NCI-H510A treated with DMSO at 0.1 percent for 48 hours (cell line): ENCODE results near the gene DLL4.

ENCODE experiments used
- DNase-seq: peaks from one replicate; lab custom pipeline; 2025; lab: John Stamatoyannopoulos, UW

DLL4 gene

DNA sequence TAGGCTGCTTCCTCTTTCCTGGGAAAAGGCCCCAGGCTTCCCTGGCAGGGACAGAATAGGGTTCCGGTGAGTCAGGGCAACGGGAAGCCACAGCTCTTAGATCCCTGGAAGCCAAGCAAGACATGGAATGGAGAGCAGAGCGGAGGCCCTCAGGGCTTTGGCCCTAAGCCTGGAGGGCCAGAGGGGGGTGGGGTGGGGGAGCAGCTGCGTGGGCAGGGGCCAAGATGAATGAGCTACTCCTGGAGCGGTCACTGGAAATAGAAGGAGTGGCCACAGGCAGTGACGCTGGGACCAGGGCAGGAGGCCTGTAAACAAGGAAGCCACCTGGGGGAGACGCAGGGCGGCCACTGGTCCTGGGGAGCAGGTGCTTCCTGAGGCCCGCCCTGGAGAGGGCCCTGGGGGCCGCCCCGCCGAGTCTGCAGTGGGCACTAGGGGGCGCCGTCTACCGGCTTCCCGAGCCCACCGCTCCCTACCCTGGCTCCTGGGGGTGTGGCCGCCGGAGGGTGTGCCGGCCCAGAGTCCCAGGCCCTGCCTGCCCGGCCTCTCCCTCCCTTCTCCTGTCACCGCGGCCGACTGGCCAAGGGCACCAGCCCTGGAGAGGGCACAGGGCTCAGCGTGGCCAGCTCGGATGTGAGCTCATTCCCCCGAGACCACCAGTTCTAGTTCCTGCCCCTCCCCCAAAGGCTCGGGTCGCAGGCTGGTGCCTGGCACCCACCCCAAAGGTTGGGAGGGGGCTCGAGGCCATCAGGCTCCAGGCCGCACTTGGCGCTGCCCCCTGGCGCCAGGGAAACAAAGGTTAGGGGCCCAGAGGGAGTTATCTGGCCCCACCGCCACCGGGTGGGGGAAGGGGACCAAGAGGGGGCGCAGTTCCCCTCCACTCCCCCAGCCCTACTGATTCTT lies 22.8 kb upstream of the DLL4 start:
- DNase-seq = peak; percentile 86

DNA sequence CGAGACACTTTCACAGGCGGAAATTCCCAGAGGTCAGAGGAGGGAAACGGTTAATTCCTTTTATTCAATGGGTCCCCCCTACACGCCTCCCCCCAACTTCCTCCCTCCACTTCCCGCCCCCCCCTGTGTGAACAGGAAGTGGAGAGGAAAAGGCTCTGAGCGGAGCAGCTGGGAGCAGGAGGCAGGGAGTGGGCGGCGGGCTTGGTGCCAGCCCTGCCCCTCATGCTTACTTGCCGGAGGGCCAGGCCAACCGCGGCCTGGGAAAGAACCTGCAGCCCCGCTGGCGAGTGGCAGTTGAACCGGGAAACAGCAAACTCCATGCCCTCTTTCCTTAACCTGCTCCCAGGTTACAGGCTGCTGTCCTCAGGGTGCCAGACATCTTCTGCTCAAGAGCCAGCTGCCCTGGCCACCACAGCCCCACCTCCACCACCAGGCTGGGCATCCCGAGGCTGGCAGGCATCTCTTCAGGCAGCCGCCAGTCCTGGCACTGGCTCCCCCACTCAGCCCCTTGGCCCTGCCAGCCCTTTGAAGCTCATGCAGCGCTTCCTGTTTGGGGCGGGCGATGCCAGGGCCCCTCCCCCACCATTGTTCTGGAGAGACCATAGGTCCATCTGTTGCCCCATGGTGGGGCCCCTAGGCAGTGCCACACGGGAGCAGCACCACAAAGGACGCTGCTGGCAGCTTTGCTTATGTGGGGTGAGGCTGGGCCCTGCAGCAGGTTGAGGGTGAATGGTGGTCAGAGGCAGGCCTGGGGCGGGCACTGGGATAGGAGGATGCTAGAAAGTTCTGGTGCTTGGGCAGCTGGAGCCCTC lies 21.9 kb upstream of the DLL4 start:
- peak; percentile 43 for DNase-seq

DNA sequence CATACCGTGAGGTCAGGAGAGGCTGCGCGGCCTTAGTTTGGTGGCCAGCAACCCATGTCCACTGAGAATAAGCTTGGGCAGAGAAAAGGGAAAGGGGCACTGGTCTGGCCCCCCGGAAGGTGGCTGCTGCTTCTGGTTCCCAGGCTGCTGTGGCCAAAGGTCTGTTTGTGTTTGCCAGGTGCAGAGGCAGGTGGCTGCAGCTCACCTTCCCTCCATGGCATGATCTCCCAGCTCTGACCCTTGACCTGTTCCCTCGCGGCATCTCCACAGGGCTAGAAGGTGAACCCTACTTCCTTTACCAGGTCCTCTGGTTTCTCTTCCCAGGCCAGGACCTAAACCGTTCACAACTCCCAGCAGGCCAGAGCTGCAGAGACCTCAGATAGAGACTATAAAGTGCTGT lies 21.0 kb upstream of the DLL4 start:
- peak; percentile 47 for DNase-seq

DNA sequence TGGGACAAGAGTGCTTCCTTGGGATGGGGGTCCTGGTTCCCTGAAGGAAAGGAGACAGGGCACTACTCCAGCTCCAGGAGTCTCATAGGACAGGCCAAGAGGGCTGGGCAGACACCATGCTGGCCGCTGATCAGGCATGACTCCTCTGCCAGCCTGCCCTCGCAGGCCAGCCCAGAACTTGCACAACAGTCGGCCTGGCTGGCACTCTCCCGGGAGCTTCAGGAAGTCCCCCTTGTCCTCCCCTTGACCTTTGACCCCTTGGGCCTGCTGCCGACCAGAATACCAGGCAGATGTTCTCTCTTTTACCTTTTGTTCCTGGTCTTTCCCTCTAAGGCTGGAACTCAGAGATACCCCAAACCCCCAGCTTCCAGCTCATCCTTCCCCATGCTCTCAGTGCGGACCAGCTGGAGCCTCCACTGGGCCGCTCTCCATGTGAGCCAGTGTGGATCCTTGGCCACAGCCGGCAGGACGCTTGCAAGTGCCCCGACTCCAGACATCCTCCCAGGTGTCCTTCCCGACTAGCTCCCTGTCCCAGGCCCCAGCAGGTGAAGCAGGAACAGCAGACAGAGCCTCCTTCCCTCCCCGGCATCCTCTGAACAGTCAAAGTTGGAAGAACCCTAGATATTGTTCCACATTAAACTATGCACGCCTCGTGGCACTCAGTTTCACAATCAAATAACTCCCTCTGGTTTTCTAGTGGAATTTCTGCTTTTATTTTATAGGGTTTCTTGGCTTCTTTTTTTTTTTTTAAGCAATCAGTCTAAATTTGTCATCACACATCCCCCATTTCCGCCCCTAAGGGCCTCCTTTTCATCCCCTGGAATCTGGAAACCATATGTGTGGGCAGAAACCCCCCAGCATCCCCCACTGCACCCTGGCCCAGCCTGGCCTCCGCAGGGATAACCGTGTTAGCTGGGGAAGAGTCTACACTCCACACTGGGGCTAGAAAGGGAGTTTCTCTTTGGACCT lies 19.2 kb upstream of the DLL4 start:
- DNase-seq = no peak

DNA sequence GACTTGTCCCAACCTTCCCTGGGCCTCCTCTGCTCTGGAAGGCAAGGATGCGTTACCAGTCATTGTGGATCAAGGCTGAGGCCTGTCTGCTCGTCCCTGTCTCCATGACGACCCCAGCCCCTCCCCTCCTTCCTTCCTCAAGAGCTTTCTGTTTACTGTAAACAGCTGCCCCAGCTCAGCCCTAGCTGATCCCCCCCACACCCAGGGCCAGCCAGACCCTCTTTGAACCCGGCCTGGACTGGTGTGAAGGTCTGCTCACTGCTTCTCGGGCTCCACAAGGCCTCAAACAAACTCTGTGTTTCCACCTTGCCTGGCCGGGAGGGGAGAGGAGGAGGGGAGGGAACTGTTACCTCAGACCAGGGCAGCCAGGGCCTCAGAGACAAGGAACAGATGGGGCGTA lies 18.0 kb upstream of the DLL4 start:
- peak; percentile 32 for DNase-seq

DNA sequence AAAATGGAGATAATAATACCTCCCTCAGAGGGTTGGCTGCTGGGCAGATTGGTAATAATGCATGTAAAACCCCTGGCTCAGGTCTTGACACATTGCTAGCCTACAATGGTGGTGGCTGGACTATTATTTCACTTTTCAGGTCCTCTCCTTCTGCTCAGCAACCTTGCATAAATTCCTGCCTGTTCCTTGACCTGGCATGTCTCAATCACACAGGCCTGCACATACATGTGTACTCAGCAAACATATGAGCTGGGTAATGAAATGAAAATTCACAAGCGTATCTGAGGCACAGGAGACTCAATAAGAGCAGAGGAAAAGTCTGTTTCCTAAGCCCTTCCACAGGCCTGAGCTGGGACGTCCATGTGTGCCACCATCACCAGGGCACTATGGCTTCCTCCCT lies 17.4 kb upstream of the DLL4 start:
- no peak for DNase-seq

DNA sequence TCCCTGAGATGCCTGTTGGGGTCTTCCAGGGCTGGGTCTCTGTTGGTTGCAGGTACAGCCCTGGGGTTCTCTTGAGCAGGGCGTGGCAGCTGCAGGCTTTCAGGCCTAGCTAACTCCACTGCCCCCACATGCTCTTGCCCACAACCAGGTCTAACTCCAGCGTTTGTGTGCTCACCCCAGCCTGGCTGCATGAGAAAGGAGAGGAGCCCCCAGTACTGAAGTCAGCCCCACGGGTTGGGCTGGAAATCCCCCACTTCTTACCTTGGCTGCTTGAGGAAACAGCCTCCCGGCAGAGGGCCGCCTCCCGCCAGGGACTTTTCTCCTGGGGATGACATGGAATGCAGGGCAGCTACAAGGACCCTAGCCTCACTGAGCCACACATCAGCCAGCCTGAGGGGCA lies 16.7 kb upstream of the DLL4 start:
- DNase-seq = no peak

DNA sequence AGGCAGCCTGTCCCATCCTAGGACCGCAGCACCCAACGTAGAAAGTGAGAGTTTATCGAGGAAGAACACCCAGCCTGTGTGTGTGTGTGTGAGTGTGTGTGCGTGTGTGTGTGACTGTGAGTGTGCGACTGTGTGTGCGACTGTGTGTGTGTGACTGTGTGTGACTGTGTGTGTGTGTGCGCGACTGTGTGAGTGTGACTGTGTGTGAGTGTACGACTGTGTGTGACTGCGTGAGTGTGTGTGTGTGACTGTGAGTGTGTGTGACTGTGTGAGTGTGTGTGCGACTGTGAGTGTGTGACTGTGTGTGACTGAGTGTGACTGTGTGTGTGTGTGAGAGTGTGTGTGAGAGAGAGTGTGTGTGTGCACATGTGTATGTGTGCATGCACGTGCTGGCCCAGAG lies 15.1 kb upstream of the DLL4 start:
- no peak for DNase-seq

DNA sequence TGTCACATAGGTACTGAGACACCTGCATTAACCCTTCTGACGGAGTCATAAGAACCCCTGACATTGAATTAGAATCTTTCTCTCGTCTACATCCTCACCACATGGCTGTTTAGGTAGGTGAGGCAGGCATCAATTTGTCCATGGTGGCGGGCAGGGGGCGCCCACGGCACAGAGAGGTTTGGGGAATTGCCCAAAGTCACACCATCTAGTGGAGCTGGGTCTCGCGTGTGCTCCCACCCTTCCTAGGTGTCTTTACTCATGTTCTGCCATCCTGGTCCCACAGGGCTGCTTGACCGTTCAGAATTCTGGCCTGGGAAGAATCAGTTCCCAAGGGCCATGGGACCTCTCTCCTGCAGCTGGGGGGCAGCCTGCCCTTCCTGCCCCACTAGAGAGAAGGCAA lies 14.7 kb upstream of the DLL4 start:
- DNase-seq = no peak

DNA sequence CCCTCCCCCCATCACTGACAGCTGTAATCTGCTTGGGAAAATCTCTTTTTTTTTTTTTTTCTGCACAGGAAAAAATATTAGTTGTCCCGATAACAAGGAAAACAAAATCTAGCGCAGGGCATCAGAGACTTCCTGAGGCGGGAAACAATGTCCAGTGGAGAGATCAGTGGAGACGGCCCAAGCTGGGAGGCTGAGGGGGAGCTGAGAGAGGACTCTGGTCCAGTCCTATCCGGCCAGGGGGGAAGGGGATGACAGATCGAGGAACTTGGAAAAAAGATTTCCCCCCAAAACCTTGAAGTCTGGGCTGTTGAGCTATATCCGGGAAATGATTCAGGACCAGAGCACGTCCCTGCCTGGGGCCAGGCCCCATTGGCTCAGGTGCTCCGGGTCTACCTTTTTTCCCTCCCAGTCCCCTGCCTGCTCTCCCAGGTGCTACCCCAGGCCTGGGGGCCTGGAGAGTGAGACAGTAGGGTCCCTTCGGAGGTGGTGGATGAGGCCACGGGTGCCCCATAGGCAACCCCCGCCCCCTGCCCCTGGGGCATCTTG lies 14.0 kb upstream of the DLL4 start:
- no peak for DNase-seq

DNA sequence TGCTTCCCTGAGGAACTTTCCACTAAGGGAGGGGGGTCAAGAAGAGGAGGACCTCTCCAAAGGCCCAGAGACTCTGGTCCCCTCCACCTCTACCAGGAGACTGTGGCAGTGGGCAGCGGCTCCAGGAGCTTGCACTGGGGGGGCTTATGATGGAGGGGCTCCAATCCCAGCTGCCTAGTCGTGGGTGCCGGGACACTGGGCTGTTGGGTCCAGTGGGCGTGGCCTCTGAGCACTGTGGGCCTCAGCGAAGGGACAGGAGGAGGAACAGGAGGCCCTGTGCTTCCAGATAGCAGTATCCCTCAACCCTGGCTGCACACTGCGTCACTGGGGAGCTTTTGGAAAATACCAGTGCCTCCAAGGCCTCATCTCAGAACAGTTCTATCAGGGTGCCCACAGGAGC lies 13.5 kb upstream of the DLL4 start:
- no peak for DNase-seq

DNA sequence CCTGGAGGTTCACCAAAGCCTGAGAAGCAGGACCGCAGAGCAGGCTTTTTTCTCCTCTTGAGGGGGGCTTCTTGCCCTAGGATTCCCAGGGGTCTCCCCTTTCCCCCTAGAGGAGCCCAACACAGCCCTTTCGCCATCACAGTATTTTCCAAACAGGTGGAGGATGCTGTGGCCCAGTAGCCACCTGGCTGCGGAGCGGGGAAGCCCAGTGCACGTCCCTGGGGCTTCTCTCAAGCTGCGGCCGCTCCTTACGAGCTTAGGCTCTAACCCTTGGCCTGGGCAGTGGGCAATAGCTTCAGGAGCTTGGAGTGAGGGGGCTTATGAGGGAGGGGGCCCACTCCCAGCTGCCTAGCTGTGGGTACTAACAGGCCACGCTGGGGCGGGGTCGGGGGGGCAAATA lies 11.6 kb upstream of the DLL4 start:
- DNase-seq = no peak

DNA sequence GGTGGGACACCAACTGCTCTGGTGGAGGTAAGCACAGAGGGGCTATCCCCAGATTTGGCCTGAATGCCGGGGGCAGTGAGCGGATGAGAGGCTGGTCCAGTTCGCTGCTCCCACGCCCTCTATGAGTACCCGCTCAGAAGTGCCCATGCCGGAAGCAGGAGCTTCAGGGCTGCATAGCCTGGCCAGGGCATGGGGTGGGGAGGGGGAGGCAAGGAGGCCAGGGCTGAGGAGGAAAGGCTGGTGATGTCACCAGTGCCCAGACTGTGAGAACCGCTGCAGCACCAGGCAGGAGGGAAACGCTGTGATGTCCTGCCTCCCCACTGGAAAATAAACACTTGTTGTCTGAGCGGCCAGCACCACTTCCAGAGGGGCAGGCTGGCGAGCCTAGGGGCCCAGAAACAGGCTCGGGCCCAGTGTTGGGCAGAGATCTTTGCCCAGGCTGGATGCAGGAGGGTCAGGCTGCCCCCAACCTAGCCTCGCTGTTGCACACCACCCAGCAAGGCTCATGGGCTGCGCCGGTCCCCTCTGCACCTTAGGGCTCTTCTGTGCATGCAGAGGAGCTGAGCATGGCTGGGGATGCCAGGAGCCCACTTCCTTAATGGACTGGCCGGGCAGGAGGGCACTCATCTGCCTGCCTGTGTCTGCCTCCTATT lies 10.9 kb upstream of the DLL4 start:
- peak; percentile 56 for DNase-seq

DNA sequence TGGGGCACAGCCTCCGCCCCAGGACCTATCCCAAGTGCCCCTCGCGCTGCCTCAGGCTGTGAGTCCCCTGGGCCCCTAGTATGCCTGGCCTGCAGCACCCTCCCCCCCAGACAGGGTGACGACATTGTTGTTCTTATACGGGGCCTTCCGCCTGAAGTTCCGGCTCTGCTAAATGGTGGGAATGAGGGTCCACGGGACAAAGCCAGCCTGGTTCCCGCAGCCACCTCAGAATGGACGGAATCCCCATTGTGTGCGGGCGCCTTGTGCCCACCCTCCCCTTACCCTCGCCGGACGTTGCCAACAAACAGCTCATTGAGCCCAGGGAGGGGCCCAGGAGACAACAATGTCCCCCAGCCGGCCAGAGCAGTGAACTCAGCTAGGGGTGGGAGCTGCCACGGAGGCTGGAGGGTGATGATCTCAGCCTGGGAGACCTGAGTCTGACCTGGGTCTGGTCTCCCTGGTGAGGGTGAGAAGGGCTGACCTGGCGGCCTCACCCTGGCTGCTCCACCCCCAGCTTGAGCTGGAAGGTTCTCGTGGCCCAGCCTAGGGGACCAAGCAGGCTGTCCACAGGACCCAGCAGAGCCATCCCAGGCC lies 10.2 kb upstream of the DLL4 start:
- DNase-seq = no peak

DNA sequence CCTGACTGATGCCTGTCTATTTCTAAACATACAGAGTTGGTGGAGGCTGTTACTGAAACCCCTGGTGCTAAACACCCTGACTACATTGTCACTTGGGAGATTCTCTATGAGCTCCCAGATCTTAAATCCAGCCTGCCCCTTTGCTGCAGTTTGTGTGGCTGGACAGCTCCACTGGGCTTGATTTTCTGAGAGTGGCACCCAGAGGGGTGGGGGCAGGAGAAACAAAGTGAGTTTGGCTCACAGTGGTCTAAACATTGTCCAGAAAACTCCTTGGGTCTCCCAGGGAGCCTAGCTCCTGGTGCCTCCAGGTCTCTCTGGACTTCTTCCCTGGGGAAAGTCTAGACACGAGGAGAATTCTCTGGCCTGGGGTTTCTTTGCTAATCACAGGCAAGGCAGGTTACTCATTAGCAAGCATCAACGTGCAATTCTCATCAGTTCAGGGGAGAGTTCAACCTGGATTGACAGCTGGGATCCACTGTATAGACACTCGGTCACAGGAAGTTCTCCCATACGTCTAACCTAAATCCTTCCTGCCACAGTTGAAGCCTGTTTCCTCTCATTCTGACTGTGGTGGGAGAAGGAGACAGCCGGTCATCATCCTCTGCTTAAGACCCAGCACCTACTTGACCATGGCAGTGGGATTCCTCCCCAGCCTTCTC lies 7.1 kb upstream of the DLL4 start:
- no peak for DNase-seq

DNA sequence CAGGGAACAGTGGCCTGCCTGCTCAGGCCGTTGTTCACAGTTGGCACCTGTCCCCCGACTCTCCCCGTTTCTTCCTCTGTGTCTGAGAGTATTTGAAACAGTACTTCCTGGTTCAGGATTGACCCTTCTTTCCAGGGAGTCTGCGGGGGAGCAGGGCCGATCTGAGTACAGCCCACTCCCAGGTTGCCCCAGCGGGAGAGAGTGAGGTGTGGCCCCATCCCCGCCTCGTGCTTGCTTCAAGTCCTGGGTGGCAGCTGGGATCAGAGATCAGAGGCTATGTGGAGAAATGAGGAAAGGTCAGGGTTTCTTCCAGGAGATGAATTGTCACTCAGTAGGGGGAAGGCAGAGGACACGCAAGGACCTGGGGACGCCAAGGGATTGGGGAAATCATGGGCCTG lies 6.5 kb upstream of the DLL4 start:
- no peak for DNase-seq

DNA sequence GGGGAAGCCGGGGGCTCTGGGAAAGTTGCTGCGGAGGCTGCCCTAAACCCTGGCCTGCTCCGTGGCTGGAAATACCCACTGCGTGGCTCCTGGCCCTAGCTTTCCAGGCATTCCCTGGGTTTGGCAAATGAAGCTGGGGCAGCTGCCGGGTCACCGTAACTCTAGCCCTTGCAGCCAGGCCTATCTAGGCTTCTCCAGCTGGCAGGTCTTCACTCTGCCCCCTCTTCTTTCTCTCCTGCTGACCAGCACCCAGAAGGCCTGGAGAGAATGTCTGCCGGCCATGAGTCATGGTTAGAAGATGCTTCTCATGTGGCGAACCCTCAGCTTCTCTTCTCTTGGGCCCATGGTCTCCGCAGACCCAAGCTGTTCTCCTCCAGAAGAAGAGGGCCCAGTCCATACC lies 5.6 kb upstream of the DLL4 start:
- DNase-seq = no peak

DNA sequence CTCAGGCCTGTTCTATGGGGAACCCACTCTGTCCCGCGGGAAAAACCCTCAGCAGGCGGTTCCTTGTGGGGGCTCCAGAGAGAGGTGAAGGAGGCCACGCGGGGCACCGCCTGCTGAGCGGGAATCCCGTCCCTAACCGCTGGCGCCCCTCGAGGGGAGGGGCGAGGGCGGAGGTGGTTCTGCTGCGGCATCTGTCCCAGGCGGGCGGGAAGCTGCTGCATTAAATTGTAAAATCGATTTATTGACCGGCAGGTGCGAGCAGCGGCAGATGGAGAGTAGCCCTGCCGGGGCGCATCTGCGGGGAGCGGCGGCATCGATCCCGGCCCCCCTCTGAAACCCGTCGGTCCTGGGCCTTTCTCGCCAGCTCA lies 3.7 kb upstream of the DLL4 start:
- DNase-seq = no peak

DNA sequence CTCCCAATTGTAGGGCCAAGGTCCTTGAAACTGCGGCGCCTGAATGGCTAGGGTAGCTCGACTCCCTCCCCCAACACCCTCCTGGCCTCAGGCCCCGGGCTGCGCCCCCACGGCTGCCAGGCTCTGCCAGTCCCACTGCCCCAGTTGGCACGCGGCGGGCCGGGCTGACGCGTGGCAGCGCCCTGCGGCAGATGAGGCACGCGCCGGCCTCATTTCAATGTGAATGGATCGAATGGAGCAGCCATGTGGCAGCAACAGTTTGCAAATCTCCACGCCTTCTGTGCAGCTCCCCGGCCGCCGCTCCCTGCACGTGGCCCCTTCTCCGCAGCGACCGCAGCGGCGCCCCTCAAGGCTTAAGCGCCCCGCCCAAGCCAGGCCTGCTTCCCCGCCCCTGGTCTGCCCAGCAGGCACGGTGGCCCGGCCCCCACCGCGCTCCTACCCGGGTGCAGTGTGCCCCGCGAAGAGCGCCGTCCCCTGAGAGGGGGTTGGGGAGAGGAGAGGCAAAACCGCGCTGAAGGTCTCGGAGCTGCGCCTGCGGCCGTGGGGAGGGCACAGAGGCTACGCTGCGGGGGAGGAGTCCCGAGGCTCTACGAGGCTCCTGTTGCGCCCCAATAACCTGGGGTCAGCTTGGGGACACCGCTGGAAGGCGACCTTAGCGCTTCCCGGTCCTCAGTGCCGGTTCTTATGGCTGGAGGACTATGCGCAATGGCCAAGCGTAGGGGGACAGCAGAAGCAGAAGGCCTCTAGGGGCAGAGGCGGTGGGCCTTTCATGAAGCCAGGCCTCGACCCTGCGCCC lies 3.1 kb upstream of the DLL4 start:
- peak; percentile 24 for DNase-seq
